Kidney capillary endothelial cell (primary cell): ENCODE data around the gene HMGN4.

ENCODE experiments used
- DNase-seq: peaks from one replicate; pipeline ENCODE4 v3.0.0-alpha.2; 2018; ENCODE audit warnings: low spot score

The HMGN4 gene

GRCh38 chr6:26552205-26552604, 14.0 kb downstream of the HMGN4 start:
- no peak for DNase-seq

GRCh38 chr6:26552640-26553188, 14.5 kb downstream of the HMGN4 start:
- DNase-seq, result no peak

GRCh38 chr6:26553264-26553634, 15.1 kb downstream of the HMGN4 start:
- DNase-seq, result peak; percentile 61

DNA sequence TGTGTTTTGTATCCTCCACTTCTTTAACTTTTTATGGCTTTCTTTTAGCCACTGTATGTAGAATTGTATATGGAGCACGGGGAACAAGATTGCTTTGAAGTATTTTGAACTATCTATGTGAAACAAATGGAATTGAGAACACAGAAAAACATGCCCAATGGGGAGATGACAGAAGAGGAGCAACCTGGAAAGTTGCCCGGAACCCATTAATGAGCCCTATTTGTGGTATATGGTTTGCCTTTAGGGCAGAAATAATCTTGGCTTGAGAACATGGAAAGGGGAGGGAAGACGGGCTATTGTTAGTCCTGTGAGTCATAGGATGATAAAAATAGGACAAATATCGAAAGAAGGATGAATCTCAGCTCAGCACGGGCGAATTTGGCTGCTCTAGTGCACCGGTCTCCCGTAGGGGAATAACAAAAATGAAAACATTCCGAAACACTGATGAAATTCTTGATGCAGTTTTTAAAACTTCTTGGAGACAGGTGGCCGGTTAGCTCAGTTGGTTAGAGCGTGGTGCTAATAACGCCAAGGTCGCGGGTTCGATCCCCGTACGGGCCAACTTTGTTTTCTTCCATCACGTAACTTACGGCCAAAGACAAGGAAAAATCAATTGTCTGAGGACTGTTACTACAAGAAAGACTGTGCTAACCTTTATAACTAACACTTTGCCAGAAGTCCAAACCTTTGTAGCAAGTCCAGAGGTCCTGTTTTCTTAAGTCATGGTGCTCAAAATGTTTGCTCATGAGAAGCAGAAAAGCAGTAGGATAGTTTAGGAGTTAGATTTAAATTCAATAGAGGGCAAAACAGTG, 15.7 kb downstream of the HMGN4 start:
- peak; percentile 81 for DNase-seq

- no peak for DNase-seq
These were observed 16.2 kb downstream of the HMGN4 start for GRCh38 chr6:26554447-26554696.

GRCh38 chr6:26554697-26555504, 16.7 kb downstream of the HMGN4 start:
- DNase-seq, result peak; percentile 74

GRCh38 chr6:26555505-26556262, 17.5 kb downstream of the HMGN4 start:
- peak; percentile 44 for DNase-seq

DNA sequence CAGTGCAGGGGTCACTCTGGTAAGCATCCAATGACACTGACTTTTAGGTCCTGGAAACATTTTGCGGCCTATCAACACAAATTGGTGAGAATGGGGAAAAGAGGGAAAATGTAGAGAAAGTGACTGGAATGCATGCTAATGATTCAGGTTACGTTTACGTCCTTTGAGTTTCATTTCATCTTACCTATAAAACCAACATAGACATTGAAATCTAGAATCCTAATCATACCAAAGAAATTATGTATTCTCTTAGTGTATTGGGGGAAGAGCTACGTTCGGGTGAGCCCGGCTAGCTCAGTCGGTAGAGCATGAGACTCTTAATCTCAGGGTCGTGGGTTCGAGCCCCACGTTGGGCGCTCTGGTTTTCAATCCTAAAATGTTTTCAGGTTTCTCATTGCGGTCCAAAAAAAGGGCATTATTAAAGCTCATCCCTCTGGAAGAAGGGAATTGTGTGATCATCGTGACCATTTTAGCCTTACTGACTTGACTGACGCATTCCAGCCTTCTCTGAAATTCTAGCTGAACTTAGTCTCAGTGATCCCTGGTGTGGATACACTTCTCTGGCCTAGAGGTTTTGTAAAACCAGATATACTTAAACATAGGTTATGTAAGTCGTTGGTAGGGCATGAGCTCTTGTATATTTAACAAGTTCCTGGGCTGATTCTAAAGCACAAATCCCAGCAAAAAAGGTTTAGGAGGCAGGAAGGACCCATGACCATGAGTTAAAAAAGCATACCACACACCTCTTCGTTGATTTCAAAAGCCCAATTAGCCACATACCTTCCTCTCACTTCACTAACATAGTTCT, 18.3 kb downstream of the HMGN4 start:
- DNase-seq, result peak; percentile 88

- no peak for DNase-seq
These were observed 23.6 kb downstream of the HMGN4 start for GRCh38 chr6:26561533-26562466.

DNA sequence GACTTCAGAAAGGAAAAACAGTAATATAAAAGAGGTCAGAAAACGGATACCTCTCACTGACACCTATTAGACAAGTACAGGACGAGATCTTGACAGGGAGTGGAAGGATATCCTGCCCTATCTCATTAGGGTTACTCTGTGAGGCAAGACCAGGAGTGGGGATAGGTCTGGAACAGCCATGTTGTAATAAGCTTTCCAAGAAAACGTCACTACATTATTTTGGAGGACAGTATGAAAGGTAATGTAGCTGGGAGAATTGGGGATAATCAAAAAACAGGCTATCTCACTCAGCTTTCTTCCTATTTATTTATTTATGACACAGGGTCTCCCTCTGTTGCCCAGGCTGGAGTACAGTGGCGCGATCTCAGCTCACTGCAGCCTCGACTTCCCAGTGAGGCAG, 25.3 kb downstream of the HMGN4 start:
- DNase-seq, result no peak

GRCh38 chr6:26568601-26569432, 30.7 kb downstream of the HMGN4 start:
- peak; percentile 77 for DNase-seq

GRCh38 chr6:26569433-26569764, 31.2 kb downstream of the HMGN4 start:
- DNase-seq, result no peak

DNA sequence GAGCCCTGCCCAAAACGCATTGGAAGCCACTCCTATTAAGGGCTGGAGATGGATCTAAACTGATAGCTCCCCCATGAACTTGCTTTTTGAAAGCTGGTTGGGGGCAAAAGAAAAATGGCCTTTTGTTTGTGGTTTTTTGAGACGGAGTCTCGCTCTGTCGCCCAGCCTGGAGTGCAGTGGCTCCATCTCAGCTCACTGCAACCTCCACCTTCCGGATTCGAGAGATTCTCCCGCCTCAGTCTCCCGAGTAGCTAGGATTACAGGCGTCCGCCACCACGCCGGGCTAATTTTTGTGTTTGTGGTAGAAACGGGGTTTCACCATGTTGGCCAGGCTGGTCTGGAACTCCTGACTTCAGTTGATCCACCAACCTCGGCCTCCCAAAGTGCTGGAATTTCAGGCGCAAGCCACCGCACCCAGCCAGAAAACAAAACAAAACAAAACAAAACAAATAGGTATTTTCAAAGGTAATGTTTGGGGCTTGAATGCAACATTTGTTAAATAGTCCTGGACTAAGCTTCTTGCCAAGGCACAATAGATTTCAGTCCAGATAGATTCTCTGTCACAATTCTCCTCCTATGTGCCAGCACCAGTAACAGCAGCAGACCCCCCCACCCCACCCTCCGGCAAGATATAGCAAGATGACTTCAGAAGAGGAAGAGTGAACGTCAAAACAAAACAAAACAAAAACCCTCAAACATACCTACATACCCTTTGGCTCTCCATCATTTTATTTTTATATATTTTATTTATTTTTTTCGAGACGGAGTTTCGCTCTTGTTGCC, 32.1 kb downstream of the HMGN4 start:
- DNase-seq, result no peak

- peak; percentile 90 for DNase-seq
These were observed 33.6 kb downstream of the HMGN4 start for GRCh38 chr6:26571592-26572296.

DNA sequence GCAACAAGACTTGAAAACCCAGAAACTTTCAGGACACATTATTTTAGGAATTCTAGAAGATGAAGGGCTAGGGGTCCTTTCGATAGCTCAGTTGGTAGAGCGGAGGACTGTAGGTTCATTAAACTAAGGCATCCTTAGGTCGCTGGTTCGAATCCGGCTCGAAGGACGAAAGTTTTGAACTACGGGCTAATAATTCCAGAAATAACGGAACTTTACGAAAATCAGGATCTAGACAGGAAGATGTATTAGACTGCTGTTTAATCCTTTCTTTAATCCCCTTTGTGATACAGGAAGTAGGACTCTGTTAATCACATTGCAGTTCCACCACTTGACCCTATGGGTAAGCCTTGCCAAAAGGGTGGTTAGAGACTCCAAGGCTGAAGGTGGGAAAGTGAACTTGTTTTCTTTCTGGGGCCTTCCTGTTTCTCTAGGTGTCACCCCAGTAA, 37.4 kb downstream of the HMGN4 start:
- peak; percentile 56 for DNase-seq

DNA sequence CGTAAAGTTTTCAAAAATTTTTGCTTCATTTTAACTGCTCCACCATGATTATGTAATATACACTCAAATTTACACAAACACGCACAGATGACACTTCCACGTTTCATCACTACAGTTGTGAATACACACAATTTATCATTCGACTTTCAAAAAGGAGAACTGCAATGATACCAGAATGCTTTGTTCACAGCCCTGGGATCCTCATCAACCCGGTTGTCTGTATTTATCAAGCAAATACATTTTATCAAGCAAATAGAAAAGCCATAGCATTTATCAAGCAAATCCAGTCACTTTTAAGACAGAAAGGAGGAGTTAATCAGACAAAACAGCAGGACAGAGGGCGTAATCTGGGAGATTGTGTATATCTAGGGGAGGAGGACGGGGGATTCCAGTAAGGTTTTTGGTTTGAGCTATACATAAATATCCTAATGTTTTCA, 38.3 kb downstream of the HMGN4 start:
- DNase-seq, result no peak

- peak; percentile 77 for DNase-seq
These were observed 39.0 kb downstream of the HMGN4 start for GRCh38 chr6:26576929-26577719.
